ENCODE data around the gene NECAB2. TPM values are rescaled to one million over a fixed set of nuclear protein-coding genes. Genes with fewer than 3 reads are reported as not detected.
A peak's percentile ranks its signal among the peaks of the same experiment; 100 is the strongest.

The NECAB2 gene
- total RNA-seq, 3 donors from 2014 or later: 1.5 TPM; not detected in 2

- intact Hi-C loops (cut with DNase I; ENCODE audit: low total_unique reads): no loop called here
- no peaks in the 10 kb centered on the region for H3K4me1 ChIP-seq
- DNase-seq (ENCODE audit: low spot score in 2 of 2): no peak
- H3K4me3 ChIP-seq: no peak overlapping the region
- no peaks in the 10 kb centered on the region for H3K9me3 ChIP-seq
- TF ChIP-seq CTCF (IDR thresholded peaks at IDR 0.05) (no peak), POLR2A (IDR thresholded peaks at IDR 0.05) (no peak), POLR2AphosphoS5 (IDR thresholded peaks at IDR 0.05) (no peak)
- no peaks in the 10 kb centered on the region for H3K36me3 ChIP-seq
- H3K27me3 ChIP-seq: no peaks in the 10 kb centered on the region
- H3K27ac ChIP-seq: no peak overlapping the region
These were observed 2.4 kb upstream of the NECAB2 start for GRCh38 chr16:83965444-83966152.

GRCh38 chr16:83966153-83966696 is 1.8 kb upstream of the NECAB2 start:
- Histone ChIP-seq H3K4me1 (no peaks in the 10 kb centered on the region), H3K36me3 (no peaks in the 10 kb centered on the region), H3K27me3 (no peaks in the 10 kb centered on the region), H3K4me3 (no peak overlapping the region), H3K27ac (no peak overlapping the region), H3K9me3 (no peaks in the 10 kb centered on the region)
- TF ChIP-seq POLR2A (IDR thresholded peaks at IDR 0.05) (no peak), POLR2AphosphoS5 (IDR thresholded peaks at IDR 0.05) (no peak)
- intact Hi-C loops (cut with DNase I; ENCODE audit: low total_unique reads): no loop called here
- no peak for DNase-seq (ENCODE audit: low spot score in 2 of 2)

DNA sequence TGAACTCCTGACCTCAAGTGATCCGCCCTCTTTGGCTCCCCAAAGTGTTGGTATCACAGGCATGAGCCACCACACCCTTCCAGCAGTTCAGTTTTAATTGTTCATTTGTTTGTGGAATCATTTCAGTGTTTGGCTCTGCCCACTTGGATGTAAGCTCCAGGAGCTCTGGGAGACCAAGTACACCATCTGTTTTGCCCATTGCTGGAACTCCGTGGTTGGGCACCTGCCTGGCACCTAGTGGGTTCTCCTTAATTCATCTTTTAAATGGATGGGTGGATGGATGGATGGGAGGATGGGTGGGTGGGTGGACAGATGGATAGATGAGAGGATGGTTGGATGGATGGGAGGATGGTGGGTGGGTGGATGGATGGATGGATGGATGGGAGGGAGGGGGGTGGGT is 953 bp upstream of the NECAB2 start:
- TF ChIP-seq POLR2A (IDR thresholded peaks at IDR 0.05) (no peak), POLR2AphosphoS5 (IDR thresholded peaks at IDR 0.05) (no peak), CTCF (IDR thresholded peaks at IDR 0.05) (no peak)
- Histone ChIP-seq H3K9me3 (no peaks in the 10 kb centered on the region), H3K4me3 (no peak overlapping the region), H3K27ac (no peak overlapping the region), H3K36me3 (no peaks in the 10 kb centered on the region), H3K27me3 (no peaks in the 10 kb centered on the region), H3K4me1 (no peaks in the 10 kb centered on the region)
- intact Hi-C loops (cut with DNase I; ENCODE audit: low total_unique reads): no loop called here
- DNase-seq (ENCODE audit: low spot score in 2 of 2): no peak

- no peak for TF ChIP-seq POLR2A (IDR thresholded peaks at IDR 0.05)
- no peaks in the 10 kb centered on the region for H3K36me3 ChIP-seq
- H3K27ac ChIP-seq: no peak overlapping the region
- no peaks in the 10 kb centered on the region for H3K4me1 ChIP-seq
- H3K4me3 ChIP-seq: peak overlapping the region; percentile 36 to 65 (median 46)
- intact Hi-C loops (cut with DNase I; ENCODE audit: low total_unique reads): no loop called here
- H3K27me3 ChIP-seq: no peaks in the 10 kb centered on the region
- no peaks in the 10 kb centered on the region for H3K9me3 ChIP-seq
- no peak for DNase-seq (ENCODE audit: low spot score in 2 of 2)
These were observed 335 bp downstream of the NECAB2 start for GRCh38 chr16:83968306-83968851.

DNA sequence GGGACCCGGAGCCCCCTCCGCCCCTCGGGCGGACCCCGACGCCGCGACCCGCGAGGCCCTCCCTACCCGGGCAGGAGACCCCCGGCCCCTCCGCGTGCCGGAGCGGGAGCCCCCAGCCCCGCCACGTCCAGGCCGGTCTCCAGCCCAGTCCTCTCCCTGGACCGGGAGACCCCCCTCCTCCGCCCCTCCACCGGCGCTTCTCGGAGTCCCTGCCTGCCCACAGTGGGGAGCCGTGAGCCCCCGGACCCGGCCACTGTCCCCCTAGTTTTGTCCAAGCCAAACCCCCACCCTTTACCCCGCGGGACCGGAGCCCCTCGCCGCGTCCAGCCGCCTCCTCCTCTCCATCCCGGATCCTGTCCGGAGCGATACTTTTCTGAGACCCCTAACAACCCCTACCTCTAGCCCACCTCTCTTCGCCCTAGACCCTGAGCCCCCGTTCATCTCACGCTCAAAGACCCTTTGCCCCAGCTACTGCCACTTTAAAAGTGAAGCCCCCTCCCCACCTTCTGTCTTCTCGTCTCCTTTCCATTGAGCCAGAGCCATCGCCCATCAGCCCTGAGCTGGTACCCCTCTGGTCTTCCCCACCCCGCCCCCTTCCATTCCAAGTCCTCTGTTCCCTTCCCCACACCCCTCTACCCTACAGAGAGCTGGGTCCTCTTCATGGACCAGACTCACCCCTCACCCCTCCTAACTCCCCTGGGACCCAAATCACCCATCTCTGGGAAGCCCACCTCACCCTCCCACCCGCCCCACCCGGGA is 1.0 kb downstream of the NECAB2 start:
- DNase-seq (ENCODE audit: low spot score in 2 of 2): no peak
- Histone ChIP-seq H3K4me3 (peak overlapping the region; percentile 17 to 65 (median 23)), H3K4me1 (no peaks in the 10 kb centered on the region), H3K36me3 (no peaks in the 10 kb centered on the region), H3K27me3 (no peaks in the 10 kb centered on the region), H3K27ac (no peak overlapping the region), H3K9me3 (no peaks in the 10 kb centered on the region)
- intact Hi-C loops (cut with DNase I; ENCODE audit: low total_unique reads): no loop called here
- TF ChIP-seq POLR2A (IDR thresholded peaks at IDR 0.05): no peak
- no peak for TF ChIP-seq POLR2AphosphoS5 (IDR thresholded peaks at IDR 0.05)
- no peak for TF ChIP-seq CTCF (IDR thresholded peaks at IDR 0.05)
